ENCODE data around the gene PIWIL1.

PIWIL1 gene

DNA sequence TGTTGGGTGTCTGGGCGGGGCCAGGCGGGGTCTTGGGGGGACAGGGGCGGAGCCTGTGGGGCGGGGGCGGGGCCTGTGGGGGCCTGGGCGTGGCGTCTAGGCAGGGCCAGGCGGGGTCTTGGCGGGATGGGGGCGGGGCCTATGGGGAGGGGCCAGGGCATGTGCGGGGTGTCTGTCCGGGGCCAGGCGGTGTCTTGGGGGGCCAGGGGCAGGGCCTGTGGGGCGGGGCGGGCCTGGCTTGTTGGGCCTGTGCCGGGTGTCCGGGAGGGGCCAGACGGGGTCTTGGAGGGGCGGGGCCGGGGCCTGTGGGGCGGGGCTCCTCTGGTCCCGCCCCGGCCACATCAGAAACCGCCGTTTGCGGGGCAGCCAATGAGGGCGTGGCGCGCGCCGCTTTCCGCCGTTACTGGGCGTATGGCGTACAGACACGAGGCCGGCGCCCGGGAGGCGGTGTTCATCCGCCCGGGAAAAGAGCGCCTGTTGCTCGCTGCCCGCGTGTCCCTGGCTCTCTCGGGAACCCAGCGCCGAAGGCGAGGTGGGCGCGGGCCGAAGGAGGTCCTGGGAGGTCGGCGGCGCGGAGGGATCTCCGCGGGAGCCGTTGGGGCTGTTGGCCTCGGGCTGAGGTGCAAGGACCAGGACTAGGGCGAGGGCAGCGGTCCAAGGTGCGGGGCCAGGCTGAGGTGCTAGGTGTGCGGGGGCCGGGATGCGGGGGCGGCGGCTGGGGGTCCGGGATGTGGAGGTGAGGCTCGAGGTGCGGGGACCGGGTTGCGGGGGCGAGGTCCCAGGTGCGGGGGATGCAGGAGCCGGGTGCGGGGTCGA lies at the start of gene PIWIL1:
Gene PIWIL1 (plus strand): TSS at position 400 of the 816 bp plus-strand sequence. CDS start 4,705 bp downstream, outside the sequence.
- DNase-seq = no peak

DNA sequence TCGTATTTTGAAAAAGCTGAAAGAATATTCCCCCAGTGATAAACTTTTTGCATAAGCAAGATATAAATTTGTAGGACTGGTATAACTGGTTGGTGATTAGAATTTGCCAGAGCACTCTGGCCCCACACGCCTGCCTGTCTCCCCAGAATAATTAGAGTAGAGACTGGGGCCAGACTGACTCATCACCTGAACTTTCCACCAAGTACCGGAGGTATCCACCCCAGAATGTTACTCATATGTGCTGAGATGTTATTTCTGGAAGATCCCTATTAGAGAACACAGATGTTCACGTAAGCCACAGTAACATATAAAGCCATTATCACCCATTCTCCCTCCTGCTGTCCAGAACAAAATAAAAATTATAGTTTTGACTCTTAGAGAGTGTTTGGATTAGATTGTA lies 49.5 kb upstream of the PIWIL1 start:
- DNase-seq = no peak

DNA sequence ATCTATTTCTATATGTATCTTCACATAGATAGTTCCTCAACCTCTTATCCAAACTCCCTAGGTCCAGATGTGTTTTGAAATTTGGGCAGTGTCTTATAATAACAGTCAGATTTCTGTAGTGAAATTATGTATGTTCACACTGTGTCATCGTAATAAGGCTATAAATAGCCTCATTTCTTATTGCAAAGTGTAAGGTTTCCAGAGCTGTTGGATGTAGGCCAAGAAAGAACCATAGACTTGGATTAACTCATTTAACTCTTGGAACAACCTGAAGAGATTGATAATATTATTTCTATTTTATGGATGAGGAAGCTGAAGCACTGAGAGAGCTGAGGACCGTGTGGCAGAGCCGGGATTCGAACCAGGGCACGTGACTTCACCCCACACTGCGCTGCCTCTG lies 49.0 kb upstream of the PIWIL1 start:
- no peak for DNase-seq

DNA sequence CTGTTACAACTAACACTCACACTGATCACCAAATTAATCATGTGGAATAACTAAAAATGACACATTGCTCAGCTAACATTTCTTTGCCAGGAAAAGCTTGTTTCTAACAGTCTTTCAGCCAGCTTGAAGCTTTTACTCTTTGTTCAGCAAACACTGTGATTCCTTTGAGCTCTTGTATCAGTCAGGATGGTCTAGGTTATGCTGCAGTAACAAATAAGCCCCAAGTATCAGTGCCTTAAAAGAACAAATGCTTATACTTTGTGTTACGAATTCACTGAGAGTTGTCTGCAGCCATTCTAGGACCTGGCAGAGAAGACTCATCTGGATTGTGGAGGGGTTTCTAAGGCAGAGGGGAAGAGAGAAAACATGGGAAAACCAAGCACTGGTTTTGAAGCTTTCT lies 47.6 kb upstream of the PIWIL1 start:
- no peak for DNase-seq

DNA sequence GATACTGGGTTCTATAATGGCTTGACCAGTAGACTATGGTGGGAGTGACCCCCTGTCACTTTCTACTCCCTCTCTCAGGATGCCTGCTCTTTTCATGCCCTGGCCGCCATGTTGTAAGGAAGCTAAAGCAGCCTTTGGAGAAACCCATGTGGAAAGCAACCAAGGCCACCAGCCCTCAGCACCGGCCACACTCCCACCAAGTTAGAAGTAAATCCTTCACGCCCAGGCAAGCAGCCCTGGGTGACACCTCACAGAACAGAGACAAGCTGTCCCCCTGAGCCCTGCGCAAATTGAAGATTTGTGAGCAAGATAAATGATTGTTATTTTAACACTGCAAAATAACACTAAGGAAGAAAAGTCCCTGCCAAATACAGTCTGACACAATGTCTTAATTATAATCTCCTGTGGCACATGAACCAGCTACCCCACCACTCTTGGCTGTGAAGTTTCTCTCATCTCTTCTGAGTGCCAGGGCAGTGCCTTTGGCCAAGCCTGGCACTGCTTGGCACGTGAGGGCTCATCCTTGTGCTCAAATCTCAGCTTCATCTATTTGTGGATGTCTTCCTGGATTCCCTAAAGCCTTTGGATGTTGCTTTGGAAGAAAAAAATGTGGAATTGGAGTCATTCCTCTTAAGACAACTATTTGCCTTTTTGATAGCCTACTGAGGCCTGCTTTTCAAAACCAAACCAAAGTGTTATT lies 39.2 kb upstream of the PIWIL1 start:
- DNase-seq = no peak

DNA sequence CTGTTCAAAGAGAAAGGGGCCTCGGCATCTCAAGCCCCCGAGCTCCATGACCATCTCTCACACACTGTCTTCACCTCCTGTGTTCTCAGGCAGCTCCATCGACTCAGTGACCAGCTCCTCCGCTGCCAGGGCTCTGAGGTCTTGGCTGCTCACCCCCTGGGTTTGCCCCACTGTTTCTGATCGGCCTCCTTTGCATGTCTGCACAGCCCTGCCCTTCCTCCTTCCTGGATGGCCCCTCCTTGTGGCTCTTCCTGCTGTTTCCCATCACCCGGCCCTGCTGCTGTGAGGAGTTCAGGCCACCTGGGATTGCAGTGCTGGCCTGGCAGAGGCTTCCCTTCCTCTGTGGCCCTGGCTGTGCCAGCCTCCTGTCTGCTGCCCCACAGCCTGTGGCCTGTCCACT lies 38.1 kb upstream of the PIWIL1 start:
- no peak for DNase-seq

DNA sequence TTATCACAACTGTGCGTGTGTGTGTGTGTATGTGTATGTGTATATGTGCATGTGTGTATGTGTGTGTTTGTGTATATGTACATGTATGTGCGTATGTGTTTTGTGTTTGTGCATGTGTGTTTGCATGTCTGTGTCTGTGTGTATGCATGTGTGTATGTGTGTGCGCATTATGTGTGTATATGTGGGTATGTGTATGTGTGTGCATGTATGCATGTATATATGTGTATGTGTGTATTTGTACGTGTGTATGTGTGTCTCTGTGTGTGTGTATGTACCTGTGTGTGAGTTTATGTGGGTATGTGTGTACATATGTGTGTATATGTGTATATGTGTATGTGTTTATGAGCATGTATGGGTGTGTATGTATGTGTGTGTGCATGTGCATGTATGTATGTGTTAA lies 37.6 kb upstream of the PIWIL1 start:
- DNase-seq = no peak

DNA sequence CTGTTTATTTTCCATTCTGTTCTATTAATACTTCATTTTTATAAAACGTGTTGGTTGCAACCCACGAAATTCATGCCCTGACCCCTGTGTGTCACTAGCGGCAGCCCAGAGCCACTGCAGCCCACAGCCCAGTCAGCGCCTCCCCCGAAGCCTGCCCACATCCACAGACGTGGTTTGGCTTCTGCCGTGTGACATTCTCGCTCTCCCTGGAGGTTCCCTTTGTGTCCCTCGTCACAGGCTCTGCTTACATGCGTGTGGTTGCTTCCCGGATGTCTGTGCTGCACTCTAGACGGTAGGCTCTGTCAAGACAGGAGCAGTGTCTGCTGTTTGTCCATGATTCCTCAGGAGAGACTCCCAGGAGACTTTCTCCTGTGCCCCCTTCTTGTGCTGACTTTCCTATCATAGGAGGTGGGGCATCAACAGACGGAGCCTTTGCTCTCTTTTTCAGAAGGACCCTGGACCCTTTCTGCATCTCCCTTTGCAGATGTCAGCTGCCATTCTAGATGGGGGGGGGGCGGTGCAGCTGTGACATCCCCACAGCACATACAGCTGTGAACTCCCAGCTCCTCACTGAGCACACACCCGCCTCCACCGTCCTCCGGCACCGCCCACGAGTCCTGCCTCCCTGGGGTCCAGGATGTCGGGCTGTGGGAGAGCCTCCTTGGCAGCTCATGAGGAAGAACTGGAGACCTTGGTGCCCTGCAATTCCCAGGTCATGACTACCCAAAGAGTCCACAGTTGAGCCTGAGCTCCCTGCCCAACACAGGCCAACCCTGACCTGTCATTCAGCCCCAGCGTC lies 36.8 kb upstream of the PIWIL1 start:
- no peak for DNase-seq

DNA sequence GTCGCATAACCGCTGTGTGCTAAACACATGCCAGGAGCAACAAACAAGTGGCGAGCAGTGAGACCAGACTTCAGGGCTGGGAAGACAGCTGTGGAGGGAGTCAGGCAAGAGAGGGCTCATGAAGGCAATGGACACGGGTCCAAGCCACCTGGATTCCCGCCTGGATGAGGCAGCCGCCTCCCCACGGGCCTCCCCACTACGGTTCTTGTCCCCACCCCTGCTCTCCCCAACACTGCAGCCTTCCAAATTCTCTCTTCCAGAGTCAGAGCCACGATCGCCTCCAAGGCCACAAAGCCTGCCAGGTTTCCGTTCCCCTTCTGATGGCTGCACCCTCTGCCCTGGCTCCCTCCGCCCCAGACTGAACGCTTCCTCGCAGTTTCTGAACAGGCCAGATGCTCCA lies 36.1 kb upstream of the PIWIL1 start:
- DNase-seq = no peak

DNA sequence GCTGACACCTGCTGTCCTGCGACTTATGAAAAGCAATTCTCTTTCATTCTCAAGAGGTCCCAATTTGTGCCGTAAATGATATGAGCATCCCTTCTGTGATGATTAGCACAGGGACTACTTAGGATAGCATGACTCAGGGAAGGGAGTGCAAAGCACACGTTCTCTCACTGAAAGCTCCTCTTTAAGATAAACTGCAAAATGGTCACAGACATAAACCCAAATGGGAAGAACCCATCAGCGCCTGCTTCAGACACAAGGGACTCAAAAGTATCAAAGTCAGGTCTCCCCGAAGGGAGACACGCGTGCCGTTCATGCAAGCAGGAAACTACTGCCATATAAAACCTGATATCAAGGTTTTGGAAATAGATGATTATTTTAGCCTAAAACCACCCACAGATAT lies 33.9 kb upstream of the PIWIL1 start:
- no peak for DNase-seq

DNA sequence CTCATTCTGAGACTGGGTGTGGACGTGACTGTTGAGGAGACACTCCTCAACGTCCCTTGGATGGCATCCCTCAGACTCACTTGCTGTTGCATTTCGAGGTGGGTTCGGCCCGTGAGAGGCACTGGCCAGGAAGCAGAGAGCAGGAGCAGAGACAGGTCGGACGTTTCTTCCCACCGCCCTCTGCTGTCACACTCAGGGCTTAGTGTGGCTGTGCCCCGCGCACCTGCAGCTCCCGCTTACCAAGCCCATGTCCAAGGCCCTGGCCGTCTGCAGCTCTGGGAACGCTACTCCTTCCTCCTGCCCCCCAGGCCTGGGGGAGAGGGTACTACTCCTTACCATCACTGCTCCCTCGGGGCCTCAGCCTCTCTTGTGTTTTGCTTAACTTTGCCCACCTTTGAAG lies 29.8 kb upstream of the PIWIL1 start:
- DNase-seq = no peak

DNA sequence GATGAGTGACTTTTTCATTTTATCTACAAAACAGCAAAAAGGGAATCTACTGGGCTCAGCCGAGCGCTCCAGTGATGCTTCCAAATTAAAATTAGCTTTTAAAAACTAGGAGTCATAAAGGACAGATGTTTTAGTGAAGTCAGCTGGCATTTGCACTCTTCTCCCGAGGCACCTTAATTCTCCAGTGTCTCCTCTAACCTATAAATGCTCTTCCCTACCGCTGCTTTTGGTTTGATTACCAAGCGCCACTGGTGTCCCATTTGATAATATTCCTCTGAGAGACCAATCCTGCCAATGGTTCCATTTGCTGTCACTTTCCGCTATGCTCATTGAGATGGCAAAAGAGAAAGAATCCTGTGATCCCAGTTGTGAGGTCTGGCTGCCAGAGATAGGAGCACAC lies 29.3 kb upstream of the PIWIL1 start:
- no peak for DNase-seq

DNA sequence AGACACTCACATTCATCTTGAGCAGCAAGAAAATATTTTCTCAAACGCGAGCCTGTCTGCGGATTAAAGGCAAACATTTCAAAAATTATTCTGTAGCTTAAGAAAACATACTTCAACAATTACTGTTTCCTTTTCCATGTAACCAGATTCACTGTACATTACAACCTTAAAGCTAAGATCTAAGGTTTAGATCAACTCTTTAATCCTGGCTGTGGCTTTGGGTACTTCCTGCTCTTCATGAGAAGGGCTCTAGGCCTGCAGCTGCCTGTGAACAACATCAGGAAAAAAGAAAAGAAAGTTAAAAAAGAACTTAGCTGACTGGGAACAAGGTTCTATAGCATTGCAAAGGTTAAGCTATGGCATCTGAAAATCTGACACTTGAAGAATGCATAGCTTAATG lies 21.4 kb upstream of the PIWIL1 start:
- no peak for DNase-seq

DNA sequence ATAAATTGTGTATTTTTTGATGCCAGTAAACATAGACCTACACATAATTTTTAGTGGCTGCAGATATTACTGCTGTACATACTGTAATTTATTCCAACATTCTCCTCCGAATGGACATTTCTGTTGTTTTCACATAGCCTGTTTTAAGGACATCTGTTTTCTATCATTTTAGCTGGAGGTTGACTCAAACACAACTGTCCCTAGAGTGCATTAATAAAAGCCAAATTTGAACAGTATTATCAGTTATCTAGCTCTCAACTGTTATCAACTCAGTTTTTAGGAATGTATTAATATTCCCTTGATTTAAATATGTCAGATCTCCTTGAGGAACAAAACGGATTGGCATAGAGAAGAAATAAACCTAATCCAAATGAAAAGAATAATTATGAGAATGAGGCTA lies 17.2 kb upstream of the PIWIL1 start:
- DNase-seq = no peak

DNA sequence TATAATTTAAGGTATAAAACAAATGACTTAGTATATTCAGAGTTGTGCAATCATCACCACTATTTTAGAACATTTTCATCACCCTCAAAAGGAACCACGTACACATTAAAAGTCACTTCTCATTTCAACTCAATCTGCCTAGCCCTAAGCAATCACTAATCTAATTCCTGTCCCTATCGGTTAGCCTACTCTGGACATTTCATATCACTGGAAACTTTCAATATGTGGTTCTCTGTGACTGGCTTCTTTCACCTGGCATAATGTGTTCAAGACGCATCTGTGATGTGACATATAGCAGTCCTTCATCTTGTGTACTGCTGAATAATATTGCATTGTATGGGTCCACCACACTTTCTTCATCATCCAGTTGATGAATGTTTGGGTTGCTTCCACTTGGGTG lies 15.4 kb upstream of the PIWIL1 start:
- DNase-seq = no peak

DNA sequence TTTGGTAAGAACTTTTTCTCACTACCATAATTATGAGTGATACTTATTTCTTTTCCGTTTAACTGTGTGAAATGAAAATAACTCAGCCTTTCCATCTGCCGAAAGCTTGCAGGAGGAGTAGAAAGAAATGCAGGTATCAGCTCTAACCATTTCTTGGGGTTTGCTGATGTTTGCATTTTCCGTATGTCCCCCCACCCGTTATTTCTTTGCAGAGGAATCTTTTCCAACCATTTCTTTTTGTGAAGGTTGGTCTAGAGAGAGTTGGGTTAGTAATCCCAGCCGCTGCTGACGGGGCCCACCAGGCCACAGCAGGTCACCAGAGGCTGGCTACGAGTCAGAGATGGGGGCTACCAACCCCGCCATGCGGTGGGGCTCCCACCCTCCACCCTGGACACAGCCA lies 7.0 kb upstream of the PIWIL1 start:
- DNase-seq = no peak

DNA sequence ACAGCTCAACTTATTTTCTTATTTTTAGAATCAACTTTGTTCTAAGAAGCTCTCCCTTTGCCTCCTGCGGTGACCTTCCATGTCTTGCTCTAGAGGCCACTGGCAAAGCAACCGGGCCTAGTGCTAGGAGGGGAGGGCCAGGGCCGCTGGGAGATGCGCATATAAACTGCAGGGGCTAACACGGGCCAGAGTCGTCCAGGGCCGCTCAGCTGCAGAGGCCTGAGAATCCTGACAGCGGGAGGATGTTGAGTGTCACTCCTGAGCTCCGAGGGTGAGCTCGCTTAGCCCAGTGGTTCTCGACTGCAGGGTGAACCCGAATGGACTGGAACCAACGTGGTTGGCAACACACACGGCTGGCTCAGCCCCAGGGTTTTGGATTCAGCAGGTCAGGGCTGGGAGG lies 6.5 kb upstream of the PIWIL1 start:
- DNase-seq = no peak

DNA sequence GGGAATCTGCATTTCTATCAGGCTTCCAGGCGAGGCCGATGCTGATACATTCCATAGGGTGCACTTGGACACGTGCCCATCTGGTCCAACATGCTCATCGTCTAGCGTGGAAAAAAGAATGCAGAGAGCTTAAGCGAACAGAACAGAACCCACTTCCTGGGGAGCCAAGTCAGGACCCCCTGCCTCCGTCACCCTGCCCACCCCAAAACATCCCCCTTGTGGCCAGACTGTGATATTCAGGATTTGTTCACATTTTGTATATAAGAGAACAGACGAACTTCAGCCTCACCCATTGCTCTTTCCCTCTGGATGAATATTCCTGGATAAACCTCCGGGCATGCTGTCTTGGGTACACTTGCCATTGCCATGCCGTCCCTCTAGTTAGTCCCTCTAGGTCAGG lies 4.3 kb upstream of the PIWIL1 start:
- DNase-seq = no peak

DNA sequence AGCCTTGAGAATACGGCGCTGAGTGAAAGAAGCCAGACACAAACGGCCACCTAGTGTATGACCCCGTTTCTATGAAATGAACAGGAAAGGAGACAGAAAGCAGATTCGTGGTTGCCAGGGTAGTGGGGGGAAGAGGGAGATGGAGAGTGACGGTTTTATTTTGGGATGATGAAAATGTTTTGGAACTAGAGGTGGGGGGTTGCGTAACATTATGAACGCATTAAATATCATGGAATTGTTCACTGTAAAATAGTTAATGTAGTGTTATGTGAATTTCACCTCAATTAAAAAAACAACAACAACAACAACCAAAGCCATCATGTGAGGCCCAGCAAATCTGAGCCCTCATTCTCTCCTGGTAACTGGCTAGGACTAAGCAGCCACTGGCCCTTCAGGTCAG lies 3.3 kb upstream of the PIWIL1 start:
- DNase-seq = no peak

DNA sequence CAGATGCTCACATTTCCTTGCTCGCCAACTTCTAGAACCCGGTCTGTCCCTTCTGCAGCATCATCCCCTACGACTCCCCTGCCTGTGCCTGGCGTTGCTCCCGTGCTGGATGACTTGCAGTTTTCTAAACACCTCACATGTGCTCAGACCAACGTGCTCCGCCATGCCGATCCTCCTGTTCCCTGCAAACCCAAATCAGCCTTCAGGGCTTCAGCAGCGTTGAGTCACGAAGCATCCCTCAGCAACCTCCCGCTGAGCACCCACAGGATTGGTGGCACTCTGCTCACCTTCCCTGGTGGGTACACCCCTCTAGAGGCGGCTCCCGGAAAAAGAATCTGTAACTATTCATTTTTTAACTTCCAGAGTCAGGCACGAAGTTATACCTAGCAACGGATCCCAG lies 2.8 kb upstream of the PIWIL1 start:
- no peak for DNase-seq

DNA sequence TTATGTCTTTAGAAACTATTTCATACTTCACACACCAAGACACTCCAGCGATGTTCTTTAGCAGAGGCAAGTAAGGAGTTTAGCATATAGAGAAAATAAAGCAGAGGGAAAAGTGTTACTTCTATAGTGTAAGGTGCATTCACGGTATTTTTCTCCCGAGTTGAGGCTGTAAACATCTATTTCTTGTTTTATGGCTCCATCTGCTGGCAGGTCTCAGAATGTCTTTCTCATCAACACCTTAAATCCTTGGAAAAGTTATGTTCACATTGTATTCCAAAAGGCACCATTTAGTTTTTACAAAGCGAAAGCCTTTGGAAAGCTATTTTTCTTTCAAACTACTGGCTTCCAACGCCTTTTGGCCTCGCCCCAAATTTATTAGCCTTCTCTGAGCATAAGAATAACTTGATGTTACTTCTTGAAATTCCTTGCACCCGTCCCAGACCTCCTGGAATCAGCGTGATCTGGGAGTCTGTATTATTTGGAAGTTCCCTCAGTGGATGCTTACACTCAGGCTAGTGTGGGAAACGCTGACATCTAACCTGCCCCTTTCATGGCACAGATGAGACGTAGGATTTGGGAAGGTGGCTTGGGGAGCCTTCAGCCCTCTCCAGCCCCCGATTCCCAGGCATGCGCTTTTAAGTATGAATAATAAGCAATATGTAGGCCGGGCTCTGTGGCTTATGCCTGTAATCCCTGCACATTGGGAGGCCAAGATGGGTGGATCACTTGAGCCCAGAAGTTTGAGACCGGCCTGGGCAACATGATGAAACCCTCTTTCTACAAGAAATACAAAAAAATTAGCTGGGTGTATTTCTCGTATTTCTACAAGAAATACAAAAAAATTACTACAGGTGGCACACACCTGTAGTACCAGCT lies 1.9 kb upstream of the PIWIL1 start:
- DNase-seq = peak; percentile 31

DNA sequence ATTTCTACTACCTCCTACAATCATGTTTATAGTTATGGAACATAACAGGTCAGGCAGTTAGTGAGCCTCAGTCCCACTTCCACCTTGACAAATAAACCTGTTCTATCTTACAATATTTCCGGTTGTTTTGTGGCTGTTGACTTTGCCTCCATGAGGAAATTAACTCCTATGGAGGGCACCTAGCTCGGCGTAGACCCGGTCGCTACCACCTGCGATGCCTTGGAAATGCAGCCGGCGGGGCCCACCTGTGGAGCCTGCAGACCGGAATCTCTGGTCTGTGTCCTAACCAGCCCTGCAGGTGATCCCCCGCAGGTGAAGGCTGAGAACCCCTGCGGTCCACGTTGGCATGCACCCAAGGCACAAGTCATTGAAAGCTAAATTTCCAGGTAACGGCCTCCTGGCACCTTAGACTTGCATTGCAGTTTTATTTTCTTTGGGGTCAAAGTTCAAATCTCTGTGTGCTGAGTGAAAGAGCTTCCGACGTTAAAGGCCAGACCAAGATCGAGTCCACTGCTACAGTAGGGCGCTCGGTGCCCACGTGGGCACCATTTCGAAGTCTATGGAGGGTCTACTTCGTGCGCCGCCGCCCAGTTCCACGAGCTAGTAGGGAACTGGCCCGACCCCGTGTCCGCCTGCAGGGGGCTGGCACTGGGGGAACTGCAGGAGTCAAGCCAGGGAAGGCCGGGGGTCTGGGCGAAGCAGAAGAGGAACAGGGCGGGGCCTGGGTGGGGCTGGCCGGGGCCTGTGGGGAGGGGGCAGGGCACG lies 782 bp upstream of the PIWIL1 start:
- DNase-seq = no peak
